Type B pancreatic cell (in vitro differentiated cells): ENCODE measurements around the gene B3GNT7. TPM values are rescaled to one million over a fixed set of nuclear protein-coding genes. Genes with fewer than 3 reads are reported as not detected.

ENCODE experiments used
- DNase-seq: peaks from one replicate; pipeline ENCODE4 v3.0.0; 2021; ENCODE audit warnings: mixed read lengths; ENCODE audit not compliant: unreplicated experiment; ENCODE audit errors: extremely low spot score
- H3K27ac Mint-ChIP-seq: 2 replicates; pipeline ENCODE4 v1.8.0; 2021; ENCODE audit warnings: mild to moderate bottlenecking, mixed read lengths
- H3K27me3 Mint-ChIP-seq: 2 replicates; pipeline ENCODE4 v1.8.0; 2021; ENCODE audit warnings: mixed read lengths
- H3K36me3 Mint-ChIP-seq: 2 replicates; pipeline ENCODE4 v1.8.0; 2021; ENCODE audit warnings: mixed read lengths
- H3K4me1 Mint-ChIP-seq: one replicate; pipeline ENCODE4 v1.8.0; 2021; ENCODE audit warnings: mixed read lengths; ENCODE audit not compliant: unreplicated experiment
- H3K4me3 Mint-ChIP-seq: 2 replicates; pipeline ENCODE4 v1.8.0; 2021; ENCODE audit warnings: mild to moderate bottlenecking, mixed read lengths
- H3K9me3 Mint-ChIP-seq: 2 replicates; pipeline ENCODE4 v1.8.0; 2021; ENCODE audit warnings: mixed read lengths
- CTCF ChIP-seq: fragments of 200-600 bp; sonication (generic); conservative IDR thresholded peaks from 2 replicates; pipeline ENCODE4 v1.5.0; 2021; ENCODE audit warnings: antibody characterized with exemption, mild to moderate bottlenecking
- microRNA-seq: library from miRNA; unstranded; fragments of <30 nt; microRNA quantifications from one replicate; pipeline ENCODE4, GENCODE V29; 2020
- total RNA-seq: library from RNA; stranded (reverse); gene quantifications from 2 replicates; pipeline ENCODE4 v1.2.1, GENCODE V29; 2021; ENCODE audit warnings: low replicate concordance

B3GNT7 gene
- total RNA-seq, 1 donor from 2014 or later = 6.8 TPM

GRCh38 chr2:231449503-231450054 is 54.1 kb downstream of the B3GNT7 start:
- no peak for TF ChIP-seq CTCF
- no peak overlapping the region for H3K27ac Mint-ChIP-seq
- no peaks in the 10 kb centered on the region for H3K27me3 Mint-ChIP-seq
- H3K4me1 Mint-ChIP-seq = peaks cover 13% of the 10 kb centered on the region
- H3K4me3 Mint-ChIP-seq = no peak overlapping the region
- no peaks in the 10 kb centered on the region for H3K9me3 Mint-ChIP-seq
- H3K36me3 Mint-ChIP-seq = peaks cover 10% of the 10 kb centered on the region
- DNase-seq = no peak

GRCh38 chr2:231450548-231450989 is 55.1 kb downstream of the B3GNT7 start:
- Mint-ChIP-seq H3K4me1 (peaks cover 13% of the 10 kb centered on the region), H3K9me3 (no peaks in the 10 kb centered on the region), H3K27ac (peak overlapping the region; percentile 62), H3K36me3 (peaks cover 16% of the 10 kb centered on the region), H3K27me3 (no peaks in the 10 kb centered on the region), H3K4me3 (no peak overlapping the region)
- no peak for TF ChIP-seq CTCF
- DNase-seq = no peak

Small RNA genes lying within 50 kb of the gene (microRNA-seq; reads per million reads assigned to microRNA genes)
- gene MIR4777 = not detected

Other genes starting within 250 kb of the B3GNT7 start
- gene ARMC9, start 197.1 kb upstream of the B3GNT7 start, total RNA-seq = 22.0 and 35.2 TPM in 2 replicates
- 499 and 709 TPM in 2 replicates for gene NCL, start 68.8 kb downstream of the B3GNT7 start, total RNA-seq
- gene NMUR1, start 134.7 kb downstream of the B3GNT7 start, total RNA-seq = 0.10 TPM in 2 replicates
- gene TEX44, start 197.2 kb downstream of the B3GNT7 start, total RNA-seq = not detected in 2 replicates